ENCODE data around the gene MYOZ3. TPM values are rescaled to one million over a fixed set of nuclear protein-coding genes. Genes with fewer than 3 reads are reported as not detected.

The MYOZ3 gene
- total RNA-seq, 1 experiment from 2014 or later = not detected

- peaks cover 7% of the 10 kb centered on the region for H3K79me2 ChIP-seq (ENCODE audit: low read length)
These were observed 10.7 kb upstream of the MYOZ3 start for GRCh38 chr5:150650021-150651006.

DNA sequence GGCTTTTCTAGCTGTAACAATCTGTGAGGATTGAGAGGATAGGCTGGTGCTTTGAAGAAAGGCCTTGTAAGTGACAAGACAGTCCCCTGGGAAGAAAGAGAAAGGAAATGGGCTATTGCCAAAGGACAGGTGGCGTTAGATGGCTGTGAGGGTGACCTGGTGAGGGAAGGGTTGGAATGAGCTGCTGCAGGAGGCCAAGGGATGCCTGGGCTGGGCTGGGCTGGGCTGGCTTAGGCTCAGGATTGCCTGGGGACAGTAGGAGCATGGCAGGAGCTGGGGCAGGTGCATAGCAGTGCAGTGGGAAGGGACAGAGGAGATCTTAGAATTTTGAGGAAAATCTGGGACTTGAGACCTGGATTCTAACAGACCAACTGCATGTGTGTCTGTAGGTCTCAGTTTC is 9.7 kb upstream of the MYOZ3 start:
- intact Hi-C loops (cut with micrococcal nuclease) = loop anchor here (10.0 kb wide), 1 partner anchor 193 kb away; the partner anchor contains the start of gene IRGM
- no peaks in the 10 kb centered on the region for H3F3A ChIP-seq (ENCODE audit: low read length, unreplicated experiment)
- H3K27me3 ChIP-seq (ENCODE audit: low read length) = no peaks in the 10 kb centered on the region
- BruUV-seq (replicated peaks) = no TSS peak
- ChIA-PET POLR2A (ENCODE audit: unreplicated experiment) (no interaction called here), CTCF (no interaction called here)
- H3K9ac ChIP-seq (ENCODE audit: low read length) = no peak overlapping the region
- no peaks in the 10 kb centered on the region for H3K79me2 ChIP-seq (ENCODE audit: low read length)
- peaks cover 9% of the 10 kb centered on the region; the same call in 1 of the 2 replicates for H3K36me3 ChIP-seq (ENCODE audit: low read depth, low read length)
- no peak overlapping the region for H3K27ac ChIP-seq (ENCODE audit: low read length)
- no peak overlapping the region for H2AFZ ChIP-seq (ENCODE audit: low read length)
- DNase-seq = no peak
- ATAC-seq = no peak; the same call in 1 of the 2 replicates
- no peak overlapping the region for H3K4me2 ChIP-seq (ENCODE audit: low read length)
- TF ChIP-seq EZH2phosphoT487 (IDR thresholded peaks at IDR 0.05; ENCODE audit: borderline replicate concordance, low read length) (no peak), EZH2 (IDR thresholded peaks at IDR 0.05; ENCODE audit: low read length, unreplicated experiment) (no peak)
- TF ChIP-seq, protein P1, sequence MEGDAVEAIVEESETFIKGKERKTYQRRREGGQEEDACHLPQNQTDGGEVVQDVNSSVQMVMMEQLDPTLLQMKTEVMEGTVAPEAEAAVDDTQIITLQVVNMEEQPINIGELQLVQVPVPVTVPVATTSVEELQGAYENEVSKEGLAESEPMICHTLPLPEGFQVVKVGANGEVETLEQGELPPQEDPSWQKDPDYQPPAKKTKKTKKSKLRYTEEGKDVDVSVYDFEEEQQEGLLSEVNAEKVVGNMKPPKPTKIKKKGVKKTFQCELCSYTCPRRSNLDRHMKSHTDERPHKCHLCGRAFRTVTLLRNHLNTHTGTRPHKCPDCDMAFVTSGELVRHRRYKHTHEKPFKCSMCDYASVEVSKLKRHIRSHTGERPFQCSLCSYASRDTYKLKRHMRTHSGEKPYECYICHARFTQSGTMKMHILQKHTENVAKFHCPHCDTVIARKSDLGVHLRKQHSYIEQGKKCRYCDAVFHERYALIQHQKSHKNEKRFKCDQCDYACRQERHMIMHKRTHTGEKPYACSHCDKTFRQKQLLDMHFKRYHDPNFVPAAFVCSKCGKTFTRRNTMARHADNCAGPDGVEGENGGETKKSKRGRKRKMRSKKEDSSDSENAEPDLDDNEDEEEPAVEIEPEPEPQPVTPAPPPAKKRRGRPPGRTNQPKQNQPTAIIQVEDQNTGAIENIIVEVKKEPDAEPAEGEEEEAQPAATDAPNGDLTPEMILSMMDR (conservative IDR thresholded peaks at IDR 0.05; ENCODE audit: low read depth, low read length) = no peak
- no peaks in the 10 kb centered on the region for H3K9me3 ChIP-seq (ENCODE audit: low read length)
- no peaks in the 10 kb centered on the region for H4K20me1 ChIP-seq (ENCODE audit: low read length)
- H3K4me1 ChIP-seq (ENCODE audit: insufficient read depth, low read length) = peaks cover 6% of the 10 kb centered on the region; the same call in 1 of the 2 replicates
- H3K9me2 ChIP-seq (replicated peaks; ENCODE audit: low read length) = no peaks in the 10 kb centered on the region
- no peak overlapping the region for H3K4me3 ChIP-seq (ENCODE audit: low read length)

More at GRCh38 chr5:150650021-150651006, 10.7 kb upstream of the MYOZ3 start:
- no peaks in the 10 kb centered on the region for H3F3A ChIP-seq (ENCODE audit: low read length, unreplicated experiment)
- POLR2A ChIA-PET (ENCODE audit: unreplicated experiment) = no interaction called here
- no peak overlapping the region for H3K9ac ChIP-seq (ENCODE audit: low read length)
- H3K27me3 ChIP-seq (ENCODE audit: low read length) = no peaks in the 10 kb centered on the region
- BruUV-seq (replicated peaks) = no TSS peak
- H3K9me2 ChIP-seq (replicated peaks; ENCODE audit: low read length) = no peaks in the 10 kb centered on the region
- TF ChIP-seq EZH2 (IDR thresholded peaks at IDR 0.05; ENCODE audit: low read length, unreplicated experiment) (no peak), EZH2phosphoT487 (IDR thresholded peaks at IDR 0.05; ENCODE audit: borderline replicate concordance, low read length) (no peak)
- TF ChIP-seq, protein P1 (conservative IDR thresholded peaks at IDR 0.05; ENCODE audit: low read depth, low read length) = no peak
- H2AFZ ChIP-seq (ENCODE audit: low read length) = no peak overlapping the region
- peaks cover 9% of the 10 kb centered on the region; the same call in 1 of the 2 replicates for H3K36me3 ChIP-seq (ENCODE audit: low read depth, low read length)
- H3K9me3 ChIP-seq (ENCODE audit: low read length) = no peaks in the 10 kb centered on the region
- no peak overlapping the region for H3K4me2 ChIP-seq (ENCODE audit: low read length)
- intact Hi-C loops (cut with micrococcal nuclease) = loop anchor here (10.0 kb wide), 1 partner anchor 194 kb away; the partner anchor contains the start of gene IRGM
- no peak overlapping the region for H3K4me3 ChIP-seq (ENCODE audit: low read length)
- no peak for DNase-seq
- CTCF ChIA-PET = no interaction called here
- no peaks in the 10 kb centered on the region for H4K20me1 ChIP-seq (ENCODE audit: low read length)
- no peak for ATAC-seq
- no peak overlapping the region for H3K27ac ChIP-seq (ENCODE audit: low read length)
- H3K4me1 ChIP-seq (ENCODE audit: insufficient read depth, low read length) = peaks cover 7% of the 10 kb centered on the region; the same call in 1 of the 2 replicates

All from PC-3 (cell line).